H1 (cell line): ENCODE measurements around the gene OR6C3. TPM values are rescaled to one million over a fixed set of nuclear protein-coding genes. Genes with fewer than 3 reads are reported as not detected.

ENCODE experiments used
- CTCF ChIA-PET: fragments of 300-600 bp; sonication (Branson Sonifier 250); formaldehyde crosslinking; loops from one replicate; lab custom pipeline; 2021; ENCODE audit not compliant: partially characterized antibody; lab: Charles Lee
- POLR2A ChIA-PET: fragments of 300-600 bp; sonication (Branson Sonifier 250); formaldehyde crosslinking; loops from one replicate; lab custom pipeline; 2021; ENCODE audit warnings: inconsistent platforms; ENCODE audit not compliant: partially characterized antibody; lab: Charles Lee
- DNase-seq, 2 experiments: peaks; one replicate each; pipeline versions ENCODE4 v3.0.0 to v3.0.0-alpha.2; 2010 to 2022; ENCODE audit warnings: low spot score in 2 of 2, low read depth in 1 of 2, mixed read lengths in 1 of 2
- FAIRE-seq: peaks from 2 replicates; lab custom pipeline; 2011; peaks lifted over from hg19 to GRCh38; lab: Jason Lieb, UNC
- H2AFZ ChIP-seq: 2 replicates; pipeline ENCODE4 v1.8.1; 2012; ENCODE audit warnings: low read length, inconsistent platforms
- H2AK5ac ChIP-seq: 2 replicates; pipeline ENCODE4 v1.6.1; 2013; ENCODE audit warnings: low read depth, low read length
- H2BK120ac ChIP-seq: replicated peaks from 2 replicates; pipeline ENCODE3; 2013; ENCODE audit warnings: low read depth, low read length, inconsistent platforms
- H2BK12ac ChIP-seq: 2 replicates; pipeline ENCODE4 v1.6.1; 2013; ENCODE audit warnings: low read depth, low read length
- H2BK15ac ChIP-seq: 2 replicates; pipeline ENCODE4 v1.6.1; 2013; ENCODE audit warnings: low read length
- H2BK20ac ChIP-seq: 2 replicates; pipeline ENCODE4 v1.6.1; 2013; ENCODE audit warnings: low read length
- H2BK5ac ChIP-seq: 2 replicates; pipeline ENCODE4 v1.6.1; 2013; ENCODE audit warnings: low read depth, low read length
- H3K14ac ChIP-seq: 2 replicates; pipeline ENCODE4 v1.6.1; 2013; ENCODE audit warnings: inconsistent platforms; ENCODE audit not compliant: insufficient read length
- H3K18ac ChIP-seq: 2 replicates; pipeline ENCODE4 v1.6.1; 2013; ENCODE audit warnings: low read length; ENCODE audit errors: extremely low read depth
- H3K23ac ChIP-seq: 2 replicates; pipeline ENCODE4 v1.6.1; 2013; ENCODE audit warnings: inconsistent platforms; ENCODE audit not compliant: insufficient read length
- H3K23me2 ChIP-seq: 2 replicates; pipeline ENCODE4 v1.6.1; 2013; ENCODE audit warnings: low read depth, low read length
- H3K27ac ChIP-seq: 2 replicates; pipeline ENCODE4 v1.6.1; 2011; ENCODE audit warnings: low read depth, low read length, inconsistent platforms
- H3K27me3 ChIP-seq, 4 experiments: replicated peaks in 1 of 4; 1 replicate in 1 of 4; 2 replicates in 3 of 4; pipeline versions ENCODE4 v1.6.1 to v1.8.1; 2011 to 2013; ENCODE audit warnings: low read length in 3 of 4, mild to moderate bottlenecking in 3 of 4, inconsistent platforms in 2 of 4, mixed read lengths in 2 of 4, moderate library complexity in 1 of 4; ENCODE audit not compliant: control insufficient read depth in 3 of 4, insufficient read depth in 3 of 4; ENCODE audit errors: extremely low read depth in 1 of 4
- H3K36me3 ChIP-seq, 4 experiments: 2 replicates each; pipeline versions ENCODE4 v1.6.1 to v1.8.1; 2011 to 2013; ENCODE audit warnings: mild to moderate bottlenecking in 4 of 4, low read length in 3 of 4, moderate library complexity in 2 of 4, control low read depth in 1 of 4, inconsistent platforms in 1 of 4; ENCODE audit not compliant: insufficient read depth in 4 of 4, control insufficient read depth in 2 of 4
- H3K4ac ChIP-seq: replicated peaks from 2 replicates; pipeline ENCODE3; 2013; ENCODE audit warnings: low read length, low read depth, mixed read lengths, inconsistent platforms; ENCODE audit not compliant: insufficient read length
- H3K4me1 ChIP-seq, 4 experiments: replicated peaks in 1 of 4; 1 replicate in 1 of 4; 2 replicates in 3 of 4; pipeline versions ENCODE4 v1.6.1 to v1.8.1; 2011 to 2013; ENCODE audit warnings: low read length in 3 of 4, inconsistent platforms in 2 of 4, mixed read lengths in 1 of 4; ENCODE audit not compliant: insufficient read depth in 4 of 4, control insufficient read depth in 3 of 4
- H3K4me2 ChIP-seq, 2 experiments: 2 replicates each; pipeline versions ENCODE4 v1.6.1 to v1.8.1; 2011 to 2013; ENCODE audit warnings: low read depth in 2 of 2, low read length in 2 of 2, control low read depth in 1 of 2, inconsistent platforms in 1 of 2, mild to moderate bottlenecking in 1 of 2; ENCODE audit not compliant: insufficient read depth in 1 of 2
- H3K4me3 ChIP-seq, 4 experiments: fragments of 200-600, 300-600 bp in 1 of 4; sonication (generic), shearing (Covaris generic), sonication (Bioruptor Twin) in 1 of 4; 2 replicates each; pipeline versions ENCODE4 v1.5.1 to v1.8.1; 2011 to 2016; ENCODE audit warnings: low read length in 4 of 4, low read depth in 3 of 4, control low read depth in 2 of 4, inconsistent platforms in 2 of 4, mild to moderate bottlenecking in 2 of 4, mixed read lengths in 1 of 4, moderate library complexity in 1 of 4; ENCODE audit not compliant: insufficient read depth in 2 of 4; ENCODE audit errors: extremely low read depth in 1 of 4
- H3K56ac ChIP-seq: replicated peaks from 2 replicates; pipeline ENCODE3; 2013; ENCODE audit warnings: low read depth, mild to moderate bottlenecking, mixed read lengths, low read length, inconsistent platforms; ENCODE audit not compliant: insufficient read length
- H3K79me1 ChIP-seq: 2 replicates; pipeline ENCODE4 v1.6.1; 2013; ENCODE audit warnings: low read depth, low read length, control low read depth
- H3K79me2 ChIP-seq, 2 experiments: 2 replicates each; pipeline versions ENCODE4 v1.6.1 to v1.8.1; 2012 to 2013; ENCODE audit warnings: low read length in 2 of 2, mild to moderate bottlenecking in 2 of 2, inconsistent platforms in 1 of 2; ENCODE audit not compliant: insufficient read depth in 2 of 2, control insufficient read depth in 1 of 2
- H3K9ac ChIP-seq, 4 experiments: replicated peaks in 1 of 4; 1 replicate in 1 of 4; 2 replicates in 3 of 4; pipeline versions ENCODE4 v1.6.1 to v1.8.1; 2011 to 2013; ENCODE audit warnings: low read depth in 3 of 4, low read length in 3 of 4, control low read depth in 2 of 4, mild to moderate bottlenecking in 2 of 4, moderate library complexity in 2 of 4, inconsistent platforms in 1 of 4; ENCODE audit errors: extremely low read depth in 1 of 4
- H3K9me3 ChIP-seq, 2 experiments: 2 replicates each; pipeline versions ENCODE4 v1.6.1 to v1.8.1; 2012 to 2013; ENCODE audit warnings: mild to moderate bottlenecking in 2 of 2, moderate library complexity in 2 of 2, control low read depth in 1 of 2, inconsistent platforms in 1 of 2, low read depth in 1 of 2, low read length in 1 of 2, mixed read lengths in 1 of 2; ENCODE audit not compliant: insufficient read depth in 2 of 2
- H4K20me1 ChIP-seq, 2 experiments: replicated peaks in 1 of 2; 2 replicates each; pipeline versions ENCODE3 to v1.8.1; 2011 to 2013; ENCODE audit warnings: inconsistent platforms in 2 of 2, low read length in 2 of 2, mild to moderate bottlenecking in 1 of 2; ENCODE audit not compliant: insufficient read depth in 2 of 2, control insufficient read depth in 1 of 2
- H4K5ac ChIP-seq: 2 replicates; pipeline ENCODE4 v1.6.1; 2013; ENCODE audit warnings: low read length, low read depth, mixed read lengths, inconsistent platforms; ENCODE audit not compliant: insufficient read length
- H4K8ac ChIP-seq: 2 replicates; pipeline ENCODE4 v1.8.0; 2013; ENCODE audit warnings: mild to moderate bottlenecking, moderate library complexity, low read length, inconsistent platforms; ENCODE audit not compliant: insufficient read depth; ENCODE audit errors: extremely low read depth
- H4K91ac ChIP-seq: replicated peaks from 2 replicates; pipeline ENCODE3; 2013; ENCODE audit warnings: low read length, mixed read lengths, inconsistent platforms; ENCODE audit not compliant: insufficient read length
- BRCA1 ChIP-seq: IDR thresholded peaks from 2 replicates; pipeline ENCODE4 v1.6.1; 2012; ENCODE audit warnings: low read depth, low read length, improper control_type of control experiment
- CBX5 ChIP-seq: fragments of 300-800, 300-1000 bp; sonication (generic); IDR thresholded peaks from 2 replicates; pipeline ENCODE4 v1.7.1; 2016; ENCODE audit warnings: antibody characterized with exemption, low read length, low read depth
- CEBPB ChIP-seq: IDR thresholded peaks from 2 replicates; pipeline ENCODE4 v1.6.1; 2012; ENCODE audit warnings: low read depth, low read length
- FOSL1 ChIP-seq: IDR thresholded peaks from 2 replicates; pipeline ENCODE4 v1.6.1; 2011; ENCODE audit warnings: mild to moderate bottlenecking, low read depth, low read length, moderate library complexity; ENCODE audit not compliant: insufficient read depth
- KDM1A ChIP-seq: fragments of 200-600, 300-600 bp; sonication (generic); IDR thresholded peaks from 2 replicates; pipeline ENCODE4 v1.7.1; 2016; ENCODE audit warnings: mild to moderate bottlenecking, low read length, borderline replicate concordance
- POU5F1 ChIP-seq: IDR thresholded peaks from 2 replicates; pipeline ENCODE4 v1.6.1; 2011; ENCODE audit warnings: low read depth, mild to moderate bottlenecking, low read length, moderate library complexity
- SIN3A ChIP-seq, 2 experiments: IDR thresholded peaks in 1 of 2; conservative IDR thresholded peaks in 1 of 2; 2 replicates each; pipeline ENCODE4 v1.6.1; 2011 to 2012; ENCODE audit warnings: low read length in 2 of 2, improper control_type of control experiment in 1 of 2, low read depth in 1 of 2, mild to moderate bottlenecking in 1 of 2
- WGBS, 2 experiments: shearing (Covaris generic) in 1 of 2; methylation state at CpG; one replicate each; pipeline versions ENCODE4 v1.1.6 to v1.1.7; 2013 to 2015; ENCODE audit warnings: low lambda C conversion rate in 2 of 2, mixed read lengths in 2 of 2, inconsistent platforms in 1 of 2, low coverage in 1 of 2, missing lambda C conversion rate in 1 of 2; ENCODE audit not compliant: insufficient replicate concordance in 2 of 2, insufficient coverage in 1 of 2, insufficient read length in 1 of 2; ENCODE audit errors: extremely low coverage in 1 of 2, missing lambda C conversion rate in 1 of 2; 5-methylcytosine and 5-hydroxymethylcytosine counted together
- polyA plus RNA-seq, 7 experiments: library from polyadenylated mRNA; depleted of rRNA in 3 of 7; stranded (reverse) in 5 of 7; unstranded in 2 of 7; fragments of >200 nt in 5 of 7; fragments of 200-250 nt in 2 of 7; gene quantifications; 1 replicate in 5 of 7; 2 replicates in 1 of 7; 4 replicates in 1 of 7; pipeline versions ENCODE4 v1.2.1 to v1.2.3, GENCODE V29; 2011 to 2013; ENCODE audit warnings: missing spikeins in 2 of 7, mixed read lengths in 2 of 7
- total RNA-seq: library from RNA; stranded (reverse); fragmentation: NEBNext Ultra II Directional; extraction: Animal tissue kit (Norgen Biotek cat#: 25700); gene quantifications from 2 replicates; pipeline ENCODE4 v1.2.1, GENCODE V29; 2021
- TF ChIP-seq, protein P1 (sequence below): IDR thresholded peaks from 2 replicates; pipeline ENCODE4 v1.6.1; 2012; ENCODE audit warnings: low read length, inconsistent platforms
- TF ChIP-seq, protein P2 (sequence below), 3 experiments: IDR thresholded peaks; 1 replicate in 2 of 3; 2 replicates in 1 of 3; pipeline versions ENCODE4 v1.5.1 to v1.6.1; 2011; ENCODE audit warnings: low read length in 3 of 3, mild to moderate bottlenecking in 3 of 3, inconsistent platforms in 2 of 3, low read depth in 1 of 3, moderate library complexity in 1 of 3; ENCODE audit not compliant: insufficient read depth in 1 of 3; ENCODE audit errors: control extremely low read depth in 1 of 3

The OR6C3 gene
- total and polyA plus RNA-seq, 2 of the 8 experiments (the other 6 are each of a cell fraction or from before 2014, with no cell fraction given), result not detected

DNA sequence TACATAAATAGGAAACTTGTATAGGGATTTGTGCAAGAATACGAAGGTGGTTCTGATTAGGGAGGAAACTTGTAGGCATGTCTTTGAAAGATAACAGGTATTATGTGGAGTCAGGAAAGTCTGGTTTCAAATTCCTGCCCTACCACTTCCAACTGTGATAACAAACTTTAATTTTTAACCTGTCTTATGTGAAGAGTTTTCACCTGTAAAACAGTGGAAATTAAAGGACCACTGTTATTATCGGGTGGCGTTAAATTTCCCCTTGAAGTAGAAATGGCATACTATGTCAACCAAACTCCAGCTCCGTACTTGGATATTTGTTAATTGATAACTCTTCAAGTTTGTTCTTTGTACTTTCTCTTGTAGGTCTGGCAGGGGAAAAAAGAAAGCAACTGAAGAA, 10.3 kb upstream of the OR6C3 start:
- CTCF ChIA-PET, result interaction anchor here (0.6 kb wide), 1 partner anchor 282 kb away, joined by 3 read pairs; no protein-coding TSS in a partner anchor

More for the DNA sequence above, 10.3 kb upstream of the OR6C3 start:
- 80% methylated on average over 4 of the region's 4 CpGs; no CpG with 5 or more reads in 1 of the 2 experiments for WGBS, 2 experiments
- H3K9me3 ChIP-seq, result no peaks in the 10 kb centered on the region; a peak in 1 of 4 replicates
- no peak overlapping the region for H4K5ac ChIP-seq
- H2BK5ac ChIP-seq, result no peak overlapping the region
- peaks cover 0 to 2% of the 10 kb centered on the region in 2 experiments for H4K20me1 ChIP-seq
- H3K23ac ChIP-seq, result no peak overlapping the region
- no peak overlapping the region for H2BK12ac ChIP-seq
- no peak overlapping the region for H4K8ac ChIP-seq
- no peak overlapping the region for H2AK5ac ChIP-seq
- H3K79me2 ChIP-seq, result no peaks in the 10 kb centered on the region
- H3K27ac ChIP-seq, result no peak overlapping the region
- POLR2A ChIA-PET, result no interaction called here
- H3K23me2 ChIP-seq, result no peaks in the 10 kb centered on the region
- no peak overlapping the region for H2AFZ ChIP-seq
- H3K36me3 ChIP-seq, result no peaks in the 10 kb centered on the region
- no peak for DNase-seq
- H3K4me2 ChIP-seq, result no peak overlapping the region
- H3K4ac ChIP-seq, result no peak overlapping the region
- H3K56ac ChIP-seq, result no peak overlapping the region
- H3K4me1 ChIP-seq, result no peaks in the 10 kb centered on the region
- no peak overlapping the region for H3K14ac ChIP-seq
- no peak overlapping the region for H2BK120ac ChIP-seq
- FAIRE-seq, result no peak
- no peaks in the 10 kb centered on the region for H3K27me3 ChIP-seq
- H3K18ac ChIP-seq, result no peak overlapping the region
- TF ChIP-seq, protein P1, sequence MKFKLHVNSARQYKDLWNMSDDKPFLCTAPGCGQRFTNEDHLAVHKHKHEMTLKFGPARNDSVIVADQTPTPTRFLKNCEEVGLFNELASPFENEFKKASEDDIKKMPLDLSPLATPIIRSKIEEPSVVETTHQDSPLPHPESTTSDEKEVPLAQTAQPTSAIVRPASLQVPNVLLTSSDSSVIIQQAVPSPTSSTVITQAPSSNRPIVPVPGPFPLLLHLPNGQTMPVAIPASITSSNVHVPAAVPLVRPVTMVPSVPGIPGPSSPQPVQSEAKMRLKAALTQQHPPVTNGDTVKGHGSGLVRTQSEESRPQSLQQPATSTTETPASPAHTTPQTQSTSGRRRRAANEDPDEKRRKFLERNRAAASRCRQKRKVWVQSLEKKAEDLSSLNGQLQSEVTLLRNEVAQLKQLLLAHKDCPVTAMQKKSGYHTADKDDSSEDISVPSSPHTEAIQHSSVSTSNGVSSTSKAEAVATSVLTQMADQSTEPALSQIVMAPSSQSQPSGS, result no peak
- TF ChIP-seq POU5F1 (no peak), SIN3A (conservative IDR thresholded peaks at IDR 0.05 in 1 of 2, IDR thresholded peaks at IDR 0.05 in 1 of 2; ENCODE audit: low read depth in 1 of 2, low read length in 2 of 2) (no peak), FOSL1 (no peak), CEBPB (no peak), KDM1A (no peak), CBX5 (no peak), BRCA1 (no peak)
- TF ChIP-seq, protein P2, sequence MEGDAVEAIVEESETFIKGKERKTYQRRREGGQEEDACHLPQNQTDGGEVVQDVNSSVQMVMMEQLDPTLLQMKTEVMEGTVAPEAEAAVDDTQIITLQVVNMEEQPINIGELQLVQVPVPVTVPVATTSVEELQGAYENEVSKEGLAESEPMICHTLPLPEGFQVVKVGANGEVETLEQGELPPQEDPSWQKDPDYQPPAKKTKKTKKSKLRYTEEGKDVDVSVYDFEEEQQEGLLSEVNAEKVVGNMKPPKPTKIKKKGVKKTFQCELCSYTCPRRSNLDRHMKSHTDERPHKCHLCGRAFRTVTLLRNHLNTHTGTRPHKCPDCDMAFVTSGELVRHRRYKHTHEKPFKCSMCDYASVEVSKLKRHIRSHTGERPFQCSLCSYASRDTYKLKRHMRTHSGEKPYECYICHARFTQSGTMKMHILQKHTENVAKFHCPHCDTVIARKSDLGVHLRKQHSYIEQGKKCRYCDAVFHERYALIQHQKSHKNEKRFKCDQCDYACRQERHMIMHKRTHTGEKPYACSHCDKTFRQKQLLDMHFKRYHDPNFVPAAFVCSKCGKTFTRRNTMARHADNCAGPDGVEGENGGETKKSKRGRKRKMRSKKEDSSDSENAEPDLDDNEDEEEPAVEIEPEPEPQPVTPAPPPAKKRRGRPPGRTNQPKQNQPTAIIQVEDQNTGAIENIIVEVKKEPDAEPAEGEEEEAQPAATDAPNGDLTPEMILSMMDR (IDR thresholded peaks at IDR 0.05; ENCODE audit: control extremely low read depth in 1 of 3, insufficient read depth in 1 of 3, low read depth in 1 of 3, low read length in 3 of 3), result no peak
- no peak overlapping the region for H2BK20ac ChIP-seq
- no peaks in the 10 kb centered on the region for H3K79me1 ChIP-seq
- no peak overlapping the region for H3K4me3 ChIP-seq
- no peak overlapping the region for H3K9ac ChIP-seq
- no peak overlapping the region for H2BK15ac ChIP-seq
- H4K91ac ChIP-seq, result no peak overlapping the region
